Muscle layer of duodenum (tissue), 2 donors: ENCODE results near the gene SSC4D.
"Not testable (repeated sequence)": the region's sequence is repeated elsewhere in the genome, so short reads cannot be mapped to it uniquely, and the experiment has no call there.

Experiments used
- H3K27ac ChIP-seq: one replicate; pipeline ENCODE4 v1.7.0; 2013; ENCODE audit warnings: mild to moderate bottlenecking, low read length
- H3K27me3 ChIP-seq: one replicate; pipeline ENCODE4 v1.7.0; 2013; ENCODE audit warnings: low read depth, mild to moderate bottlenecking, control low read depth, low read length
- H3K36me3 ChIP-seq, 2 donors: one replicate each; pipeline ENCODE4 v1.7.0; 2013; ENCODE audit warnings: low read length in 2 of 2, control low read depth in 1 of 2, mild to moderate bottlenecking in 1 of 2; ENCODE audit not compliant: insufficient read depth in 2 of 2, control insufficient read depth in 1 of 2
- H3K4me1 ChIP-seq, 2 donors: one replicate each; pipeline ENCODE4 v1.7.0; 2013; ENCODE audit warnings: low read length in 2 of 2, mild to moderate bottlenecking in 2 of 2, control low read depth in 1 of 2, moderate library complexity in 1 of 2; ENCODE audit not compliant: insufficient read depth in 2 of 2, control insufficient read depth in 1 of 2
- H3K4me3 ChIP-seq, 2 donors: one replicate each; pipeline ENCODE4 v1.7.0; 2013; ENCODE audit warnings: low read length in 2 of 2, low read depth in 1 of 2, mild to moderate bottlenecking in 1 of 2
- H3K9me3 ChIP-seq, 2 donors: one replicate each; pipeline ENCODE4 v1.7.0; 2013; ENCODE audit warnings: low read length in 2 of 2, control low read depth in 1 of 2, mild to moderate bottlenecking in 1 of 2; ENCODE audit not compliant: control insufficient read depth in 1 of 2
- donor health status: healthy.

Gene SSC4D

DNA sequence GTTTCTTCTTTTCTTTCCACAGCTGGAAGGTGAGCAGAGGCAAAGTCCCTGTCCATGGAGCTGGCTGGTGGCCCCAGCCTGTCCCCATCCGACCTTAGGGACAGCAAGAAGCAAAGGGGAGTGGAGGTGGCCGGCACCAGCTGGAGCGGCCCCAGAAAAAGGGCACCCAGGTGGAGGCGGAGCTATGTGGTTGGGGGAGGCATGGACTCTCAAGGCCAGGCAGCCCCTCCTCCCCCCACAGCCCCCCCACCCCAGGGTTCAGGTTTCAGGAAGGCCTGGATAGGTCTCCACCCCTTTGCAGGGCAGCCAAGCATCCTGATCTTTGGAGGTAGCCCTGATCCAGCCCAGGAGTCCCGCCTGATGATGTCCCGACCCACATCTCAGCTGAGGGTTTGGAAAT, at the start of gene SSC4D:
Gene SSC4D (minus strand): TSS at position 161 of the 400 bp plus-strand sequence. CDS start 5,258 bp downstream, outside the sequence.
- Histone ChIP-seq H3K9me3 (no peaks in the 10 kb centered on the region), H3K4me1 (no peaks in the 10 kb centered on the region), H3K27ac (no peak within 1 kb of the TSS), H3K36me3 (no peaks in the 10 kb centered on the region), H3K27me3 (no peaks in the 10 kb centered on the region), H3K4me3 (no peak within 1 kb of the TSS)

DNA sequence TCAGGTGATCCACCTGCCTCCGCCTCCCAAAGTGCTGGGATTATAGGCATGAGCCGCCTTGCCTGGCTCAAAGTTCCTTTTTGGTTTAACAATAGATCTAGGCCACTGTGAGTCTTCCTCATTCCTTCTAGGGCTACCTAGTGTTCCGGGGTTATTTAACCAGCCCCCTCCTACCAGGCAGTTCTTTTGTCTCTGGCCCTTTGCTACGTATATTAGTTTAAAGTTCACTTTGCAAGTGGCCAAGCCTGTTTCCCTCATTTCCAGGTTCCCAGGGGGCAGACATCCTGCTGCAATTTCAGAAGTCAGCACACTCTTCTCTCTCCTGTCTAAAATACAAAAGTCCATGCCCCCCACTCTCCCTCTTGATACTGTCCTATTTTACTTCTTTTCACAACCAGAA, 49.0 kb upstream of the SSC4D start:
- H3K27me3 ChIP-seq, H3K9me3 ChIP-seq, H3K4me3 ChIP-seq, H3K4me1 ChIP-seq, H3K27ac ChIP-seq, H3K36me3 ChIP-seq: not testable (repeated sequence)

DNA sequence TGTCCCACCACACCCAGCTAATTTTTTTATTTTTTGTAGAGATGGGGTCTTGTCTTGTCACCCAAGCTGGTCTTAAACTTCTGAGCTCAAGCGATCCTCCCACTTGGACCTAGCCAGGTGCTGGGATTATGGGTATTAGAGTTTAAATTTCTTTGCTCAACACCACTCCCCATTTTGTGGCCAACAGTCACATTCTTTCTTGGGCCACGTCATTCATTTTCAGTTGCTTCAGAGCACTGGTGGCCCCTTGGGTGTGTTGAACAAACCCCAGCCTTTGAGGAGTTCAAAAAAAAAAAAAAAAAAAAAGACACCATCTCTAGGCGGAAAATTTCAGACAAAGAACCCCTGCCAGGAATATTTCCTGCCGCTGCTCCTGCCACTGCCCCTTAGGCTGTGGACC, 47.5 kb upstream of the SSC4D start:
- H3K27me3 ChIP-seq, H3K27ac ChIP-seq, H3K4me1 ChIP-seq, H3K4me3 ChIP-seq, H3K36me3 ChIP-seq, H3K9me3 ChIP-seq: not testable (repeated sequence)

DNA sequence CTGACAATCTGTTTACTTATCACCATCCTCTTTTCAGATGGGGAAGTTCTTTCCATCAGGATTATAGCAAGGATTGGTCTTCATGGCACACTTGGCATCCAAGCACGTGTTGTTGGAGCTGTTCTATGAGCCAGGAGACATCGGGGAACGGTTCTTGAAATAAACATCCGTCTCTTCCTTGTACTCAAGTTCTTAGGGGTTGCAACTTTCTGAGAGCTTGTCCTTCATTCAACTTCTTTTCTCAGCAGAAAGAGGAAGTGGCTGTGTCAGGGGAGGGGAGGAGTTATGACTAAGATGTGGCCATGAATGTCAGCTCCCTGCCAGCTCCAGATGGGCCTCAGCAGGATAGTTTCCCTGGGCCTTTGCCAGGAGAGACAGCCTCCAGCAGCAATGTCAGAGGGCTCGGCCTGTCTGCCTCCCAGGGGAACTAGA, 36.1 kb upstream of the SSC4D start:
- not testable (repeated sequence) for H3K27ac ChIP-seq, H3K27me3 ChIP-seq, H3K9me3 ChIP-seq, H3K4me3 ChIP-seq, H3K36me3 ChIP-seq, H3K4me1 ChIP-seq

DNA sequence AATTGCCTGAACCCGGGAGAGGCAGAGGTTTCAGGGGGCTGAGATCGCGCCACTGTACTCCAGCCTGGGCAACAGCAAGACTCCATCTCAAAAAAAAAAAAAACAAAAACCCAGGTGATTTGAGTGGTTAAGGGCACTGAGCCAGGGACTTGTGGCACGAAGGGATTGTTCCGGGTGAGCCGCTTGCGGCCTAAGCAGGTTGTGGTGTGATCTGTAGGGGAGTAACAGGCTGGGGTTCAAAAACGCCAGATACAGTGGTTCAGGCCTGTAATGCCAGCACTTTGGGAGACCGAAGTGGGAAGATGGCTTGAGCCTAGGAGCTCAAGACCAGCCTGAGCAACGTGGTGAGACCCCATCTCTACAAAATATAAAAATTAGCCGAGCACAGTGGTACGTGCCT, 34.3 kb upstream of the SSC4D start:
- not testable (repeated sequence) for H3K27ac ChIP-seq, H3K9me3 ChIP-seq, H3K4me1 ChIP-seq, H3K27me3 ChIP-seq, H3K36me3 ChIP-seq, H3K4me3 ChIP-seq

DNA sequence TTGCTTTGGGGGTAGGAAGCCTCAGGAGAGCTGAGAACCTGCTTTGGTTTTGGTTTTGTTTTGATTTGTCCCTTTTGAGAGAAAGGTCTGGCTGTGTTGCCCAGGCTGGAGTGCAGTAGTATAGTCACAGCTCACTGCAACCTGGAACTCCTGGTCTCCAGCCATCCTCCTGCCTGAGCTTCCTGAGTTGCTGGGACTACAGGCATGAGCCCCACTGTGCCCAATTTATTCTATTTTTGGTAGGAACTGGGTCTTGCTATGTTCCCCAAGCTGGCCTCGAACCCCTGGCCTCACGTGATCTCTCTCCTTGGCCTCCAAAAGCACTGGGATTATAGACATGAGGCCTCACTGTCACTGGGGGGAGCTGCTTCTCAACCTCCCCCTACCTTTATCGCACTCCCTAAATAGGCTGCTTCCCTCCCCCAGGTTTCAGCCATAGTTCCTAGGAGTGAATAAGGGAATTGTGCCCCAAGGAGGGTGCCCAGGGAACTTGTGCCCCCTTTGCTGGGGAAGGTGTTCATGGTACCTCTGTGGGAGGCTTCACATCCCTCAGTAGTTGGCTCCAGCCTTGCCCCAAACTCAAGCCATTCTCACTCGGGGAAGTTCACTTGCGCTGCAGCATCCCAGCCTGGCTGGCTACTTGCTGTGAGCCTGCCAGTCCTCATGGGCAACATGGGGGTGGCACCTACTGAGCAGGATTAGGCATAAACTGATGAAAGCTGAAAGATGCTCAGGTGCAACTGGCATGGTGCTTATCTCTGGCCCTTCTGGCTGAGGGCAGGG, 33.4 kb upstream of the SSC4D start:
- not testable (repeated sequence) for H3K36me3 ChIP-seq, H3K4me1 ChIP-seq, H3K4me3 ChIP-seq, H3K27ac ChIP-seq, H3K27me3 ChIP-seq, H3K9me3 ChIP-seq

DNA sequence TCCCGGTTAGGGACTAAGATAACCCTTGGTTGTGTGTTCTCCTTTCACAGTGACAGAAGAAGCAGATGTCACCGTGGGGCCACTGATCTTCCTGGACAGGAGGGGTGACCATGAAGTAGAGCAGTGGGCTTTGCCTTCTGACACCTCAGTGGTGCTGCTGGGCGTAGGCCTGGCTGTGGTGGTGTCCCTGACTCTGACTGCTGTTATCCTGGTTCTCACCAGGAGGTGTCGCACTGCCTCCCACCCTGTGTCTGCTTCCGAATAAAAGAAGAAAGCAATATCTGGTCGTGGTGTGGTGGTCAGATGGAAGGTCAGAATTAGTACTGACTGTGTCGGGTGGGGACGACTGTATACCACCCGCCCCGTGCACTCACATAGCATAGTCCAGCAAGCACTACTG, 32.3 kb upstream of the SSC4D start:
- not testable (repeated sequence) for H3K27ac ChIP-seq, H3K27me3 ChIP-seq, H3K4me3 ChIP-seq, H3K36me3 ChIP-seq, H3K4me1 ChIP-seq, H3K9me3 ChIP-seq

DNA sequence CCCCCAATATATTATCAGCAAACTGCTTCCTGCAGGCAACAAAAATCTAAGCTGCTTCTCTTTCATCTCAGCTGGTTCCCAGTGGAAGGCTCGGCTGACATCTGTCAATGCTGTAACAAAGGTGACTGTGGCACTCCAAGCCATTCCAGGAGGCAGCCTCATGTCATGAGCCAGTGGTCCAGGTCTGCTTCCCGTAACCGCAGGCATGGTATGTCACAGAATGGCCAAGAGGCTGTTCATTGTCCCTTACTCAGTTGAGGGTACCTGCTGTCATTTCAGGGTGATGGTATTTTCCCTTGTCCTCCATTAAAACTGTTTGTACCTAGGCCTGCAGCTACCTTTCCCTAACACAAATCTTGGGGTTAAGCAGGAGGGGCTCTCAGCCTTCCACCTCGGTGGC, 30.9 kb upstream of the SSC4D start:
- not testable (repeated sequence) for H3K27ac ChIP-seq, H3K27me3 ChIP-seq, H3K9me3 ChIP-seq, H3K4me3 ChIP-seq, H3K4me1 ChIP-seq, H3K36me3 ChIP-seq

DNA sequence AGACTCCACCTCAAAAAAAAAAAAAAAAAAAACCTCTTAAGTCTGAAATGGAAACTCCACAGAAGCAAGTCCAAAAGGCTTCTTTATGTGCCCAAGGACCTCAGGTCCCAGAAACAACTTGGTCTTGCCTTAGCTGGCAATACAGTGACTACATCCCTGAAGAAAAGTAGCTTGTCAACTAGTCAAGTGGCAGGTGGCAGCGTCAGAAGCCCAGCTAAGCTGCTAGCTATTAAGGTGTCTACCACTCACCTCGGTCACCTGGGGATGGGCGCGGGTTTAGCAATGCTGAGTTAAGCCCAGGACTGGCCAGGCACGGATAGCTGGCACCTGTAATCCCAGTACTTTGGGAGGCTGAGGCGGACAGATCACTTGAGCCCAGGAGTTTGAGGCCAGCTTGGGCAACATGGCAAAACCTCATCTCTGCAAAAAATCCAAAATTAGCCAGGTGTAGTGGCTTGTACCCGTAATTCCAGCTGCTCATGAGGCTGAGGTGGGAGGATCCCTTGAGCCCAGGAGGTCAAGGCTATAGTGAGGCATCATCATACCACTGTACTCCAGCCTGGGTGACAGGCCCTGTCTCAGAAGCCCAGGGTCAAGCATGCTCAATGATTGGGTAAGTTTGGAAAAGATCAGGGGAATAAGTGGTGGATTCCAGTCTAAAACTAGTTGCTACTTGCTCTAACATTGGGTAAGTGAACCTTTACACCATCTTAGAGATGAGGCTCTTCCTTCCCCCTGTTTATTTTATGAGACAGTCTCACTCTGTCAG, 29.8 kb upstream of the SSC4D start:
- not testable (repeated sequence) for H3K27ac ChIP-seq, H3K27me3 ChIP-seq, H3K4me1 ChIP-seq, H3K4me3 ChIP-seq, H3K36me3 ChIP-seq, H3K9me3 ChIP-seq

DNA sequence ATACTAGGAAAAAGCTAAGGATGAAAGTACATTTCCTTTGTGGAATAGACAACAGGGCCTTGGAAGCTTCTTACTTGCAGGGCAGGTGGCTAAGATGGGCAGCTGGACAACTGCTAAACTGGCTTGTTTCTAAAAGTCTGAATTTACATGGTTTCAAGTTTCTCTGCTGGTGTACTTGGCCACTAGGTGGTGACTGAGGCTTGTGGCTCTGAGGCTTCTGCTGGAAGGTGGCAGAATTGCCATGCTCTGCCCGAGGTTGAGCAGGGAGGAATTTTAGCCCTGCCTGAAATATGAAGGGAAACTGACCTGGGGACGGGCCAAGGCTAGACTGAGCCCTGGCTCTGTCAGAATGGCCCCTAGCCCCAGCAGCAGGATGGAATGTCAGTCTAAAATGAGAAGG, 28.4 kb upstream of the SSC4D start:
- H3K4me1 ChIP-seq, H3K27ac ChIP-seq, H3K36me3 ChIP-seq, H3K4me3 ChIP-seq, H3K27me3 ChIP-seq, H3K9me3 ChIP-seq: not testable (repeated sequence)

DNA sequence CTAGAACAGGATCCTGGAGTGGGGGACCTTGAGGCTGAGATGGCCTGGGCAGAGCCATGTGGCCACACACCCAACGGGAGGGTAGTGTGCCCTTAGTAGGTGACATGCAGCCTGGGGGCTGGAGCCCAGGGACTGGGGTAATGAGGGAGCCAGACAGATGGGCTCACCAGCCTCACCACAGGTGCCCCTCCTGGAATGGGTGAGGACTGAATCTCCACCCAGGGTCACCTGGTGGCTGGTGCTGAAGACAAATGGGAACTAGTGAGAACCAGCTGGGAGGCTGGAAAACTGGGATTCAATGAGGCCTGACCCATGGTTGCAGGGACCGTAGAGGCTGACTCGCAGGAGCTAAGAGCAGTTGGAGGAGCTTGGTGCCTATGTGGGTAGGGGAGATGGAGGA, 21.3 kb upstream of the SSC4D start:
- H3K36me3 ChIP-seq = no peaks in the 10 kb centered on the region
- H3K4me3 ChIP-seq = no peak overlapping the region
- H3K27me3 ChIP-seq = no peaks in the 10 kb centered on the region
- no peaks in the 10 kb centered on the region for H3K4me1 ChIP-seq
- H3K9me3 ChIP-seq = no peaks in the 10 kb centered on the region
- H3K27ac ChIP-seq = no peak overlapping the region

DNA sequence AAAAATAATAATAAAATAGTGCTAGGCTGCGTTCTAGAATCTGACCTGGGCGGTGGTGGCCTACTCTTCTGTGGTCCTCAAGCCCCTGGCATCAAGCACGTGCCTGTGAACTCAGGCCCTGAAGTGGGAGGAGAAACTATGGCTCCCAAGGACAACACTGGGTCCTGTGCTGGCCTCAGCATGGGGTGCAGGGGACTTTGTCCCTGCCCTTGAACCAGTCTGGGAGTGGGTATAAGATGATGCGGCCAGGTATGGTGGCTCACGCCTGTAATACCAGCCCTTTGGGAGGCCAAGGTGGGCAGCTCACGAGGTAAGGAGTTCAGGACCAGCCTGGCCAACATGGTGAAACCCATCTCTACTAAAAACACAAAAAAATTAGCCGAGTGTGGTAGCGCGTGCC, 20.7 kb upstream of the SSC4D start:
- no peak overlapping the region for H3K27ac ChIP-seq
- no peak overlapping the region for H3K4me3 ChIP-seq
- H3K4me1 ChIP-seq = no peaks in the 10 kb centered on the region
- H3K9me3 ChIP-seq = no peaks in the 10 kb centered on the region
- no peaks in the 10 kb centered on the region for H3K27me3 ChIP-seq
- H3K36me3 ChIP-seq = no peaks in the 10 kb centered on the region
